Small intestine (tissue), 7 donors: ENCODE data around the gene ACADSB. TPM values are rescaled to one million over a fixed set of nuclear protein-coding genes. Genes with fewer than 3 reads are reported as not detected.

Source experiments
- DNase-seq, 2 donors: peaks; one replicate each; pipeline versions ENCODE4 v3.0.0 to v3.0.0-alpha.2; 2013
- FAIRE-seq: peaks from 2 replicates; lab custom pipeline; 2012; peaks lifted over from hg19 to GRCh38; lab: Jason Lieb, UNC
- H3K27ac ChIP-seq, 3 donors: one replicate each; pipeline ENCODE4 v1.5.1; 2013; ENCODE audit warnings: low read length in 2 of 3, mild to moderate bottlenecking in 2 of 3, control low read depth in 1 of 3, inconsistent platforms in 1 of 3, low read depth in 1 of 3, moderate library complexity in 1 of 3
- H3K27me3 ChIP-seq, 3 donors: one replicate each; pipeline ENCODE4 v1.6.1; 2013; ENCODE audit warnings: low read length in 3 of 3, inconsistent platforms in 1 of 3; ENCODE audit not compliant: control insufficient read depth in 3 of 3, insufficient read depth in 3 of 3
- H3K36me3 ChIP-seq, 3 donors: one replicate each; pipeline ENCODE4 v1.6.1; 2013; ENCODE audit warnings: low read length in 3 of 3, inconsistent platforms in 1 of 3, low read depth in 1 of 3, mild to moderate bottlenecking in 1 of 3, moderate library complexity in 1 of 3; ENCODE audit not compliant: control insufficient read depth in 3 of 3, insufficient read depth in 2 of 3
- H3K4me1 ChIP-seq, 3 donors: one replicate each; pipeline ENCODE4 v1.6.1; 2013; ENCODE audit warnings: low read length in 2 of 3, inconsistent platforms in 1 of 3, low read depth in 1 of 3, mild to moderate bottlenecking in 1 of 3, moderate library complexity in 1 of 3; ENCODE audit not compliant: control insufficient read depth in 3 of 3, insufficient read depth in 2 of 3
- H3K4me3 ChIP-seq, 3 donors: one replicate each; pipeline ENCODE4 v1.5.1; 2013; ENCODE audit warnings: low read length in 3 of 3, control low read depth in 1 of 3, inconsistent platforms in 1 of 3, low read depth in 1 of 3, mild to moderate bottlenecking in 1 of 3, moderate library complexity in 1 of 3
- H3K9me3 ChIP-seq, 2 donors: one replicate each; pipeline ENCODE4 v1.6.1; 2013; ENCODE audit warnings: low read depth in 1 of 2, low read length in 1 of 2; ENCODE audit not compliant: control insufficient read depth in 2 of 2, insufficient read depth in 1 of 2
- WGBS, 3 donors: extraction: QIAGEN DNeasy Blood & Tissue Kit; methylation state at CpG; one replicate each; pipeline ENCODE4 v1.1.7; 2013; 5-methylcytosine and 5-hydroxymethylcytosine counted together
- polyA plus RNA-seq, 4 donors: library from polyadenylated mRNA; stranded (reverse) in 3 of 4; unstranded in 1 of 4; fragments of 200-250 nt in 3 of 4; fragments of 120-200 nt in 1 of 4; gene quantifications; one replicate each; pipeline versions ENCODE4 v1.2.1 to v1.2.3, GENCODE V29; 2013
- donor health status: healthy with polysubstance abuse.
- donor health status: control.
- donor health status: control.
- donor health status: Bipolar disorder and iron deficiency.
- donor health status: healthy.

The ACADSB gene
- polyA plus RNA-seq, 4 donors, result 7.7 to 26.4 (median 13.5) TPM

- Histone ChIP-seq H3K27ac (no peak overlapping the region), H3K36me3 (no peaks in the 10 kb centered on the region), H3K4me3 (no peak overlapping the region), H3K27me3 (peaks cover 0 to 4% (median 0%) of the 10 kb centered on the region in 3 donors), H3K9me3 (no peaks in the 10 kb centered on the region), H3K4me1 (no peaks in the 10 kb centered on the region)
- DNase-seq, result peak; percentile 38 to 49
- FAIRE-seq, result no peak
- WGBS, 3 donors, result 10 to 54% (median 32%) methylated on average over 9 of the region's 9 CpGs
Observed at GRCh38 chr10:123101872-123102271, 93.1 kb downstream of the ACADSB start.

GRCh38 chr10:123102673-123103072 is 93.9 kb downstream of the ACADSB start:
- no peaks in the 10 kb centered on the region for H3K9me3 ChIP-seq
- no peak for FAIRE-seq
- no peak overlapping the region for H3K4me3 ChIP-seq
- no peaks in the 10 kb centered on the region for H3K27me3 ChIP-seq
- no peaks in the 10 kb centered on the region for H3K36me3 ChIP-seq
- no peak for DNase-seq
- H3K4me1 ChIP-seq, result no peaks in the 10 kb centered on the region
- no peak overlapping the region for H3K27ac ChIP-seq
- WGBS, 3 donors, result 52 to 71% (median 66%) methylated on average over 2 of the region's 2 CpGs

- H3K36me3 ChIP-seq, result no peaks in the 10 kb centered on the region
- H3K27ac ChIP-seq, result no peak overlapping the region
- peak; percentile 5 to 21 for DNase-seq
- 19 to 61% (median 47%) methylated on average over 9 of the region's 9 CpGs for WGBS, 3 donors
- no peaks in the 10 kb centered on the region for H3K9me3 ChIP-seq
- no peaks in the 10 kb centered on the region for H3K4me1 ChIP-seq
- H3K27me3 ChIP-seq, result no peaks in the 10 kb centered on the region
- no peak overlapping the region for H3K4me3 ChIP-seq
- FAIRE-seq, result no peak
Observed at GRCh38 chr10:123103944-123104343, 95.1 kb downstream of the ACADSB start.

Other genes with a start within 250 kb of the ACADSB start
- gene CUZD1, start 163.1 kb upstream of the ACADSB start, polyA plus RNA-seq, result 1 to 10 TPM in 2 of 4 donors, under 1 TPM in 2; 0.67 to 3.2 (median 1.5) TPM
- 1 to 10 TPM in 2 of 4 donors, not detected in 2; 3.9 to 5.7 TPM for gene FAM24B, start 129.4 kb upstream of the ACADSB start, polyA plus RNA-seq
- gene FAM24A, start 98.4 kb upstream of the ACADSB start, polyA plus RNA-seq, result not detected
- 1 to 10 TPM; 2.7 to 9.1 (median 4.8) TPM for gene C10orf88, start 54.8 kb upstream of the ACADSB start, polyA plus RNA-seq
- 1 to 10 TPM; 1.4 to 6.1 (median 2.9) TPM for gene PSTK, start 28.6 kb upstream of the ACADSB start, polyA plus RNA-seq
- gene IKZF5, start 211 bp upstream of the ACADSB start, polyA plus RNA-seq, result 10 to 100 TPM in 2 of 4 donors, 1 to 10 TPM in 2; 5.1 to 17.3 (median 12.0) TPM
- gene HMX3, start 127.0 kb downstream of the ACADSB start, polyA plus RNA-seq, result under 1 TPM in 2 of 4 donors, not detected in 2; 0.31 to 0.51 TPM
- gene HMX2, start 139.1 kb downstream of the ACADSB start, polyA plus RNA-seq, result under 1 TPM in 2 of 4 donors, not detected in 2; 0.12 to 0.48 TPM
- 10 to 100 TPM; 37.6 to 83.6 (median 63.8) TPM for gene BUB3, start 145.4 kb downstream of the ACADSB start, polyA plus RNA-seq